COLO668 (cell line): Measurements from ENCODE around the gene HES1.

Source experiments
- DNase-seq: peaks from one replicate; lab custom pipeline; 2025; ENCODE audit not compliant: unreplicated experiment; lab: John Stamatoyannopoulos, UW

The HES1 gene

GRCh38 chr3:194166682-194167479 lies 30.9 kb downstream of the HES1 start:
- no peak for DNase-seq

GRCh38 chr3:194167480-194168282 lies 31.7 kb downstream of the HES1 start:
- no peak for DNase-seq

- no peak for DNase-seq
Observed at GRCh38 chr3:194168994-194169393, 33.0 kb downstream of the HES1 start.

- no peak for DNase-seq
Observed at GRCh38 chr3:194169595-194169994, 33.6 kb downstream of the HES1 start.

- DNase-seq = no peak
Observed at GRCh38 chr3:194170793-194171192, 34.8 kb downstream of the HES1 start.

- no peak for DNase-seq
Observed at GRCh38 chr3:194174406-194174805, 38.5 kb downstream of the HES1 start.

GRCh38 chr3:194174980-194175379 lies 39.0 kb downstream of the HES1 start:
- DNase-seq = no peak

- DNase-seq = no peak
Observed at GRCh38 chr3:194176274-194176991, 40.5 kb downstream of the HES1 start.

GRCh38 chr3:194177141-194177540 lies 41.2 kb downstream of the HES1 start:
- DNase-seq = no peak

- DNase-seq = no peak
Observed at GRCh38 chr3:194178128-194178527, 42.2 kb downstream of the HES1 start.

- DNase-seq = no peak
Observed at GRCh38 chr3:194178669-194179068, 42.7 kb downstream of the HES1 start.

GRCh38 chr3:194180570-194180969 lies 44.6 kb downstream of the HES1 start:
- no peak for DNase-seq

- DNase-seq = no peak
Observed at GRCh38 chr3:194181612-194182529, 45.9 kb downstream of the HES1 start.

GRCh38 chr3:194183271-194183670 lies 47.3 kb downstream of the HES1 start:
- DNase-seq = no peak

- DNase-seq = peak; percentile 46
Observed at GRCh38 chr3:194184265-194184751, 48.4 kb downstream of the HES1 start.

GRCh38 chr3:194184801-194185200 lies 48.9 kb downstream of the HES1 start:
- no peak for DNase-seq

- peak; percentile 17 for DNase-seq
Observed at GRCh38 chr3:194185221-194185620, 49.3 kb downstream of the HES1 start.

GRCh38 chr3:194187233-194187944 lies 51.4 kb downstream of the HES1 start:
- no peak for DNase-seq
